HG03439 (cell line): ENCODE measurements around the gene ASPHD2.

Source experiments
- ATAC-seq: cut with Tn5 transposase; IDR thresholded peaks from one replicate; pipeline ENCODE4 v1.9.1; 2021; ENCODE audit warnings: mild to moderate bottlenecking, moderate library complexity; ENCODE audit not compliant: unreplicated experiment

The ASPHD2 gene

DNA sequence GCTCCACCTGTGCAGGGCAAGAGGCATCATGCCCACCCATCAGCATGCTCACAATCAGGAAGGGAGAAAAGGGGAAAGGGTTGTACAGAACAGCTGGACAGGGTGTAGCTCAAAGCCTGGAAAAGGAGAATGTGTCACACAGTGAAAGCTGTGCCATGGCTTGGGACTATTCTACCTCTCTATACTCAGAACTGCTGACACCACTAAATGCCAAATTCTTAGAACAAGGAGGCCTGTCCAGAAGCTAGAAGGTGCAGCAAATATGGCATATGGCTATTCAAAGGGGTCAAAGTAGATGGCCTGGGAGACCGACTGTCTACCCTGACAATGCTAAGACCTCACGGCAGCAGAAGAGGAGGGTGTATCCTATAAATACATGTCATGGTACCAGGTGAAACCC is 41.7 kb downstream of the ASPHD2 start:
- no peak for ATAC-seq

DNA sequence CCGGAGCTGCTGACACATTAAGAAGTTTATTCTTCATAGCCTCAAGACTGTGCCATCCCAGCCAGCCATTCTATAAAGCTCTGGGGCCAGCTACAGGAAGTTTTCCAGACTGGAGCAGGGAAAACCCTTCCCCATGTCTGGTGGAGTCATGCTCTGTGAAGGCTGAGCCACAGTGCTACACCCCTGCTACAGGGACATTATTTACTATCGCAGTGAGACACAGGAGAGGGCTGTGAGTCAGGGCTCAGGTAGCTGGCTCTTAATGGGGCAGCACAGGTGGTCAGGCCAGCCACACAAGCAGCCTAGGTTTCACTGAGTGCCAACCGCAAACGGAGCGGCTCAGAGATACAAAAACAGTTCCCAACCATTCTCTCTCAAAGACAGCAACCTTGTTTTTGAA is 42.5 kb downstream of the ASPHD2 start:
- ATAC-seq = no peak

DNA sequence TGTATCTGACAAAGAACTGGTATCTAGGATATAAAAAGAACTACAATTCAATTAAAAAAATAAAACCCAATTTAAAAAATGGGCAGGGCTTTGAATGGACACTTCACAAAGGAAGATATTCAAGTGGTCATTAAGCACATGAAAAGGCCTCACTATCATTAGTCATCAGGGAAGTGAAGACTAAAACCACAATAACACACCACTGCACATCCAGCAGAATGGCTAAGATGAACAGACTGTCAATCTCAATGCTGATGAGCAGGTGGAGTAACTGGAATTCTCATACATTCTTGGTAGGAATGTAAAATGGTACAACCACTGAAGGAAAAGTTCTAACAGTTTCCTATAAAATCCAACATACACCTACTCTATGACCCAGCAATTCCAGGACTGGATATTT is 45.6 kb downstream of the ASPHD2 start:
- ATAC-seq = no peak

DNA sequence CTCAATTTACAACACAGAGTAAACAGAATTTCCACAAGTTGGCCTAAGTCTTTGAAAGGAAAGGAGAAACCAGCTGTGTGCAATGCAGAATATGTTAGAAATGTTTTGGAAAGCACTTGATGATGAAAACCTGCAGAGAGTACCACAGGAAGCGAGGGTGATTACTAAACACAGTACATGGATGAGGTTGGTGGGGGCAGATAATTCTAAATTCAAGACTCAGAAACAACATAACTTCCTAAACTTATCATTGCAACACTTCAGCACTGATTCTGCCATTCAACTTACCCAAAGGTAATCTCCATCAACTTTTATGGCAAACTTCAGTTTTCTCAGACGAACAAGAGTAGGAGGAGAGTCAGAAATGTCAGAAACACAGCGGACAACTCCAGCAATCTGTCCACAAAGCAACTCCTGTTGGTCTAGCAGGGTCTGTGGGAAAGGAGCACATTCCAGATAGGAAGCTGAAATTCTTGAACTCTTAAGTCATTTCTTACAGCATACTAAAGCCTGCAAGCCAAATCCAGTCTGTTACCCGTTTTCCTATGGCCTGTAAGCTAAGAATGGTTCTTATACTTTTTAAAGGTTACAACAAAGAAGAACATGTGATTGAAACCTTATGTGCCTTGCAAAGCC is 47.8 kb downstream of the ASPHD2 start:
- ATAC-seq = no peak

DNA sequence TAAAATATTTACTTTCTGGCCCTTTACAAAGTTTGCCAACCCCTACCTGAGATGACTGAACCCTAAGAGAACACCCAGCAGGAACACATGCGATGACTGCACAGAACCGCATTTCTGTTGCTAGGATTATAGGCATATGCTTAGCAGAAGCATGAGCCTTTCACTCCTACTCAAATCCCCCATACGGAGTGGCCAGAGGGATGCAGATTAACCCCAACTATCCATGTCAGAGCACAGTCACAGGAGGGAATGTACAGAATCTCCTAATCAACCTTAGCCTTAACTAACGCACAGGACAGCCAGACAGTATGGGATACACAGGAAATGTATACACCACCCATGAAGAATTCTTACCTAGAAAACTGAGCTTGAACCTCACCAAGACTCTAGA is 48.3 kb downstream of the ASPHD2 start:
- ATAC-seq = no peak

DNA sequence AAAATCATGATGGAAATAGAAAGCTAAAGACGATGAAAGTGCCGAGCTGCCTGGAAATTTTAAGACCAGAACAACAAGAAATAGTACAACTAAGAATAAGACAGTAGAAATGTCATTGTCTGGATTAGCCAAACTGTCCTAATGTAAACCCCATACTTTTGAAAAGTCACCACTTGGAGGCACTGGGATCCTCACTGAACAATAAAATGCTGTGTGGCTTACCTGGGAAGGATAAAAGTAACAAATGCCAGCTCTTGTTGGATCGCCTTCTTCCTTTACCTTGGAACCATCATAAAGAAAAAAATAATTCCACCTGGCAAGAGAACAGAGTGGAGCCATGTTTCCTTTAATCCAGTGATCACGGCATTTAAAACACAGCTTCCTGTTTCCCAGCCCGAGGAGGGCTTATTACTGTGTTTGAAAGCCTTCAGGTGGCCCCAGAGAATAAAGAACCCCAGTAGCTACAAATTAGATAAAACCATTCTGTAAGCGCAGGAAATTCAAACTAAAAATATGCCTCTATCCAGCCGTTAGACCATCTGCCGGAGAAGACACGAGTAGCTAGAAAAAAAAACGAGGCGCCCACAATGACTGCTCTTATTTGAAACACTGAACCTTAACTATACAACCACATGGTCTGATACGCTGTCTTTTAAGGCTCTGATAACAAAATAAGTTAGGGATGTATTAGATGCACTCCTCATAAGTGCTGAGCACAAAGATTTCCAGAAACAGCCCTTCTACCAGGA is 50.2 kb downstream of the ASPHD2 start:
- ATAC-seq = no peak

DNA sequence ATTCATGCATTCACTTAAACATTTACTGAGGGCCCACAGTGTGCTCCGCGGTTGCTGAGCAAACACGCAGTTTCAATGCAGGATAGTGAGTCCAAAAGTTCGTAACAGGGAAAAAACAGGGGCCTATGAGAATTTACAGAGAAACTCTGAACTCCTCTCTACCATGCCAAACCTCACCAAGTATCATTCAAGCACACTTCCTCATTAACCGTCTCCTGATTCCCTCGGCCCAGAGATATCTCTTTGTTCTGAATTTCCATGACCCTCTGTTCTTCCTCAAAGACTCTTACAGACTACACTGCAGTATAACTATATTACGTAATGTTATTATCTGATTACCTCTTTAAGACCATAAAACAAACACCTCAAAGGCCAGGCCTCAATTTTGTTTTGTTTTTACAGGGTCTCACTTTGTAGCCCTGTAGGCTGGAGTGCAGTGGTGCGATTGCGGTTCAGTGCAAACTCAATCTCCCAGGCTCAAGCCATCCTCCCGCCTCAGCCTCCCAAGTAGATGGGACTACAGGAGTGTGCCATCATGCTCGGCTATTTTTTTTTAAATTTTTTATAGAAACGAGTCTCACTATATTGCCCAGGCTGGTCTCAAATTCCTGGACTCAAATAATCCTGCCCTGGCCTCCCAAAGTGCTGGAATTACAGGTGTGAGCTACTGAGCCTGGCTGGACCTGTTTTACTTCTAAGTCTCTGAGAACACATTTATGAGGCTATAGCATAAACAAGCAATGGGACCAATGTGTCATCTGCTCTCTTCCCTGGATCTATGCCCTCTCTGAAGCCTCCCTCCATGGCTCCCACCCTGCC is 50.9 kb downstream of the ASPHD2 start:
- ATAC-seq = no peak

DNA sequence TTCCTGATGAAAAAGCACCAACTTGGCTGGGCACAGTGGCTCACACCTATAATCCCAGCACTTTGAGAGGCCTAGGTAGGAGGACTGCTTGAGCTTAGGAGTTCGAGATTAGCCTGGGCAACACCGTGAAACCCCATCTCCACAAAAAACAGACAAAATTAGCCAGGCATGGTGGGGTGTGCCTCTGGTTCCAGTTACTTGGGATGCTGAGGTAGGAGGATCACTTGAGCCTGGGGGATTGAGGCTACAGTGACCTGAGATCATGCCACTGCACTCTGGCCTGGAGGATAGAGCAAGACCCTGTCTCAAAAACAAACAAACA is 51.5 kb downstream of the ASPHD2 start:
- ATAC-seq = no peak

DNA sequence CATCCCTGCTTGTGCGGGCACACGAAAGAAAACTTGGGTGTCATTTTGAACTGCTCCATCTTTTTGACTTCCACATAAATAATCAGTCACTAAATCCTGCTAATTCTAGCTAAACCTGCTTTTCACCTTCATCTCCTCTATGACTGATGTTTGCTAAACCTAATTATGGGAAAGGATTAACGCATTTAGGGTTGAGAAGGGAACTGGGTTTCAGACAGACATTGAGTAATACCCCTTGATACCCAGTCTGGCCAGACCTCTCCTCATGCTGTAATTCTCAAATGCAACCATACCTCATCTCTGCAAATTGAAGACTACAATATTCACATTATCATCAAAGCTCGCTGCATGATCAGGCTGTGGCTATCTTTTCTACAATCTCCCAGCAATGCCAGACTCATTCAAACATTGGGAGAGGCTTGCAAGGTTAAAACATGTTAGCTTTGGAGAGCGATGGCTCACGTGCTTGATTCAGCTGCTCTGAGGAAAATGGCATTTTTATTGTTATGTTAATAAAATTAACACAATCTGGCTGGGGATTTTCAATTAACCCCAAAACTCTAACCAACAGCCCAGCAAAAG is 52.1 kb downstream of the ASPHD2 start:
- ATAC-seq = no peak

DNA sequence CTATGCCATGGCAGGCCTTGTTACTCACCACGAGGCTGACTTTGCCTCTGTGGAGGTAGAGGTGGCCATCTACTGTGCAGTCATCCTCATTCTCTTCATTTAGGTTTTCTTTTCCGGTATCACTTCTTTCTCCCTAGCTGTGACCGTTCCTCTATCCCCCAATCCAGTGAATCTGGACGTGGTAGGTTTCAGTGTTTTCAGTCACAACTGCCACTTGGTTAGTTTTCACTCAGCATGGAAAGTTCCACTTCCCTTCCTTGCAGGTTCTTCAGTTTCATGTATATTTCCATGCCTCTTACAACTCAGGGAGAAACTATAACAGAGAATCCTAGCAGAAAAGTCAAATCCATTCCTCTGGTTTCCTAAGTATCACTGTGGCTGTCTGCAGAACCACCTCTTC is 52.6 kb downstream of the ASPHD2 start:
- no peak for ATAC-seq

DNA sequence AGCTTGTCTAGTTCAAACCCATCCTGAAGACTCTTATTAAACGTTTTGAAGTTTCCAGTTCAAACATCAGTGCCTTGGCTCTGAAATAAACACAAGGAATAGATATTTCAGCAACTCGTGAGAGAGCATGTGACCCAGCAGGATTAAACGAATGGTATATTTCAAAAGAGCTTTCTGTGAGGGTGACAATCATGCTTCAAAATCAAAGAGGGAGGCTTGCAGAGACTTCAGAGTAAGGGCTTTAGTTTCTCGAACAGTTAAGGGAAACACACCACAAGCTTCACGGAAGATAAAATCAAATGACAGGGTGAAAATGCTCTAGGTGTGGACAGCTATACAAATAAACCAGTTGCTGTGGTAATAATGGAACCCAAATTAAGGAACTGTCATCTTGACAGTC is 53.1 kb downstream of the ASPHD2 start:
- ATAC-seq = no peak

DNA sequence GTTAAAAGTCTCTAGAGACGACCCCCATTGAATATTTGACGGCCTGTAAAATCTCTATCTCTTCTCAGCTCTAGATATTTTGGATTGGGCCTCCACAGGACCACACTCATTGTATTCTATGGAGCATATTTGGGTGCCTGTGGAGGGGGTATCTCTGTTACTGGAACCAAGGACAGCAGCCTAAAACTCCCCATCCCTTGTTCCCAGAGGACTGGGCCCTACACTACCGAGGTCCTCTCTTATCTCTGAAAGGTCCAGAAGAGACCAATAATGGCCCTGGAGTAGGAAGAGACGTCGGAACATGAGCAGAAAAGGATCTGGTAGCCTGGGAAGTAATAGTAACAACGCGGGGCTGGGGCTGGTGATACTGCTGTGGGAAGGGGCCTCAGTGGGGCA is 54.0 kb downstream of the ASPHD2 start:
- no peak for ATAC-seq

DNA sequence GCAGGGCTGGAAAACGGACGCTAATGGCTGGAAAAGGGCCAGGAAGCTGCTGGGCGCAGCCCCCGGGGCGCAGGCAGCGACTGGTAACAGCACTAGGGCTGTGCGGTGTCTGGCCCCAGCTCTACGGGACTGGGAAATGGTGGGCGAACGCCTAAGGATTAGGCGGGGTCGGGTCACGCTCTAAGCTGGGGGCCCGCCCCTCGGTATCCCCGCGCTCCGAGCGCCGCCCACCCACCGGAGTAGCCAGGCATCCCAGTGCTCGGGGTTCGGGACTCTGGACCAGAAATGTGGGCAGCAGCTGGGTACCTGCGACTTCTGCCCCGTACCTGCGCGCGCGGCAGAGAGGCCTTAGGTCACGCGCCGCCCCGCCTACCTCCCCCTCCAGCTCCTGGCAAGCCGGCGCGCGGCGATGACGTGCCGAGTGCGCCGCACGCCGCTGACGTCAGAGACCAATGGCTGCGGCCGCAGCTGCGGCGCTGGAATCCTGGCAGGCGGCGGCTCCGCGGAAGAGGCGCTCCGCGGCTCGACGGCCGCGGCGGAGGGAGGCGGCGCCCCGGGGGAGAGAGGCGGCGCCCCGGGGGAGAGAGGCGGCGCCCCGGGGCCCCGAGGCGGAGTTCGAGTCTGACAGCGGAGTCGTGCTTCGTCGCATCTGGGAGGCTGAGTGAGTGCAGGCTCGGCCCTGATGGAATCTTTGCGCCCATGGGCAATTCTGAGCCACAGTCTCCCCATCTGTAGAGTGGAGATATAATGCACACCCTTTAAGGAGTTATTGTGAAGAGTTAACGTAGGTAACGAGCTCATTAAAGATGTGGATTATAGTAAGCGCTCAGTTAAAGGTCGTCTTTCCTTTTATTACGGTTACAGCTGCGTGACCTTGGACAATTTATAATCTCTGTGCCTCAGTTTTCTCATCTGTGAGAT is 54.6 kb downstream of the ASPHD2 start, which contains the start of the genes HPS4 and SRRD:
Gene HPS4, minus strand, starts transcription at position 345 of the 921 bp plus-strand sequence. CDS start 2,021 bp downstream, outside the sequence.
Gene SRRD, plus strand, starts transcription at position 439 of the 921 bp plus-strand sequence. Its CDS starts 14 bp downstream, at position 453.
- peak; percentile 76 for ATAC-seq

DNA sequence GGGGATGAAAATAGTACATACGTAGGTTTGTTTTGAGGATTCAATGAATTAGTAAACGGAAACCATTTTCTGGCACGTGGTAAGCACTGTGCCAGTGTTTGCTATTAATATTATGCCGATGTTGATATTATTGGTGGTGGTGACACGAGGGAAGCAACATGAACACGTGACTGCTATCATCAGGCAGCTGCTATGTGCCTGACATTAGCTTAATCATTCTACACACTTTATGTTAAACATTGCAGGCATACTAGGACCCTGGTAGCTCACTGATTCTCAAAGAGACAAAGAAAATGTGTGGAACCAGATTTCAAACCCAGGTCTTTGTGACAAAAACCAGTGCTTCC is 55.3 kb downstream of the ASPHD2 start:
- ATAC-seq = no peak

DNA sequence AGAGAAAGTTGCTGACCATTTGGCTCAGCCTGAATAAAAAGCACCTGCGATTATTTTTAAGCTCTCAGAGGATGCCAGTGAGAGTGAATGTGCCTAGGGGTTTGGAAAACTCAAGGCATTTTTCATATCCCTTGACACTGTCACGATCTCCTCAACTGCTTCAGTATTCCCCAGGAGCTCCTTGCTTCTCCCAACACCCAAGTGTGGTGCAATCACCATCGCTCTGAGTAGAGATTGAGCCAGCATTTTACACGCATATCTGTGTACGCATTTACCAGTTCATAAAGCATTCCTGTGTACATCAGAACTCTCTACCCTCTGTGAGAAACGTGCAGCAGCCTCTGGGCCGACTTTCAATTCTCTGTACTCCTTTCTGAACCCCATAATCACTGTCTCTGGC is 56.0 kb downstream of the ASPHD2 start:
- ATAC-seq = no peak

DNA sequence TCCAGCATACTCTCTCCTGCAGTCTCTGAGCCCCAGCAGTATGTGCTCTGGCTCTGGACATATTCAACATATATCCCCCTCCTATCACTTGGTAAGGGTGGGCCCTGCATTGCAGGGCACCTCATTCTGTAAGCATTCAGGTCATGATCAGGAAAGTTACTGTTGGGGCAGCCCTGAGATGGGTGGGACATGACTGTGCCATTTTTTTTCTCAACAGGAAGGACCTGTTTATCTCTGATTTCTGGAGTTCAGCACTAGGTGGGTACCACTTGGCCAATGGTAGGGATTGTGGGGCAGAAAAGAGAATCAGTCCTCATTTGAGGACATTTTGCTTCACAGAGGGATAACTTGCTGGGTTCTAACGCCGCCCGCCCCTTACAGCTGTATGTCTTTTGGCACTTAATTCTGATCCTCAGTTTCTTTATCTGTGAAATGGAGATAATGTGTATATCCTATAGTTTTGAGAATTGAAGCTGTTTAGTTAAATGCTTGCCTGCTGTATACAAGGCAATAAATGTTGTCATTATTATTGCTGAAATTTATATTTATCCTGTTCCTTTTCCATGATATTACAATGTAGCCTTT is 56.8 kb downstream of the ASPHD2 start:
- no peak for ATAC-seq

DNA sequence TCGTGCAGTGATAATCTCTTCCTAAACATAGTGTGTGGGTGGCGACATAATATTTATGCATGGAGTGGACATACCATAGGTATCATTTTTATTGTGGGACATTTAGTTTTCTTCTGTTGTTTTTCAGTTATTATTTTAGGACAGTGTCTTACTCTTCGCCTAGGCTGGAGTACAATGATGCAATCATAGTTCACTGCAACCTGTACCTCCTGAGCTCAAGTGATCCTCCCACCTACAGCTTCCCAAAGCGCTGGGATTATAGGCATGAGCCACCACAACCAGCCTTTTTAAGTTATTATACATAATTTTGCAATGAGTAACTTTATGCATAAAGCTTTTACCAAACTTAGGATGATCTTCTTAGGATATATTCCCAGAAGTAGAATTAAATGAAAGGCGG is 57.3 kb downstream of the ASPHD2 start:
- no peak for ATAC-seq

DNA sequence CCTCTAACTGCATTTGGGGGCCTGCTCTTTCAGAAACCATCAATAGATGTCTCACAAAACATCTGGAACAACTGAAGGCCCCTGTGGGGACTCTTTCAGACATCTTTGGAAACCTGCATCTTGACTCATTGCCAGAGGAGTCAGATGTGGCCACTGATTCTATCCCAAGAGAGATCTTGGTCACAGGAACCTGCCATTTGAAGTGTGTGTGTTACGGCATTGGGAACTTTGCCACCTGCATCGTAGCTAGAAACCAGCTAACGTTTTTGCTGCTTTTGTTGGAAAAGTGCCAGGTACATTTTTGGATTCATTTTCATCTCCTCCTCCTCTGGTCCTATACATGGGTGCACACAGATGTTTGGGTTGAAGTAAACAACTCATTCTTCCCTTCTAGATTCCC is 58.9 kb downstream of the ASPHD2 start:
- ATAC-seq = no peak

DNA sequence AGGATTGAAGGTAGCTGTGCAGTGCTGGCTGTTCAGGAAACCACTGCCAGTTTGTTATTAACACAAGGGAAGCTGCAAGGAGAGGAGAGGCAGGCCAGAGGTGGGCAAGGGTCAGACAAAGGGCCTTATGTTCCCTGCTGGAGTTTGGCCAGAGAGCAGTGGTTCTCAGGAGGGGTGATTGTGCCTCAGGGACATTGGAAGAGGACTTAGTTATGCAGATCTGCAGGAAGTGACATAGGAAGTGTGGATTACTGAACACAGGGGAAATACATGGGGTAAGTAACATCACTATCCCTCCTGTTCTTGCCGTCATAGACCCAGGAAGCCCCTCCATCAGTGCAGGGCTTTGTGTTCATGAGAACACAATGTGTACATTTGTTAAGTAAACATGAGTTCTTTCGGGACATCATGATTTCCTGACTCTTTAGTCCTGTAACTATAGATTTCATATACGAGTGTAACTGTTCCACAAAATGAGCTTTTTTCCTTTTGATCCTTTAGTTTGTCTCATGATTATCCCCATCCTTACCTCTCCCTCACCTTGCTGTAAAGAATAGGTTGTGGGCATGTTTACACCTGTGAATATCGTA is 60.5 kb downstream of the ASPHD2 start:
- ATAC-seq = no peak

DNA sequence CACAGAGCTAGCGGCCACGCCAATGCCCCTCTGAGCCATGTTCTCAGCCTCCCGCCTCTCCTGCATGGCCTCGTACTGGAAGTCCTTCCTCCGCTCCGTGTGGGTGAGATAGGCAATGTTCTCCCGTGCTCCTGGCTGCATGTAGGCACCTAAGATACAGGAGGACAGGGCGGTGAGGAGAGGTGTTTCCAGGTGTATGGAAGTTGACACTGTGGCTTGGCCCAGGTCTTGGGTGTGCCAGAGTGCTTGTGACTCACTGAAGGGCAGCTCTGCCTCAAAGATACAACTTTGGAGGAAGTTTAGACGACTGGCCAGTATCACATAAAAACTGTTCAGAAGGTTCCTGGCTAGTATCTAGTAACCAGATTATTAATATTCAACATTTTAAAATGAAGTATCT is 63.2 kb downstream of the ASPHD2 start:
- ATAC-seq = no peak
